GM21381 (cell line): Measurements from ENCODE around the gene ANP32B.
"Not testable (repeated sequence)": the region's sequence is repeated elsewhere in the genome, so short reads cannot be mapped to it uniquely, and the experiment has no call there.

Source experiments
- ATAC-seq: cut with Tn5 transposase; IDR thresholded peaks from one replicate; pipeline ENCODE4 v1.9.1; 2021; ENCODE audit warnings: mild to moderate bottlenecking, moderate library complexity; ENCODE audit not compliant: unreplicated experiment

Gene ANP32B

GRCh38 chr9:97982683-97983588 is at the start of gene ANP32B:
Gene ANP32B, plus strand, starts transcription at chr9:97983341. Its CDS starts 215 bp downstream, at chr9:97983556.
- peak; percentile 61 for ATAC-seq

- ATAC-seq: no peak
Measured at GRCh38 chr9:97934321-97935115, 48.6 kb upstream of the ANP32B start.

GRCh38 chr9:97935276-97935675 is 47.9 kb upstream of the ANP32B start:
- no peak for ATAC-seq

- no peak for ATAC-seq
Measured at GRCh38 chr9:97936998-97937397, 46.1 kb upstream of the ANP32B start.

GRCh38 chr9:97938081-97938644 is 45.0 kb upstream of the ANP32B start, which contains the start of gene HEMGN:
Gene HEMGN, minus strand, starts transcription at chr9:97938172. Its CDS starts 36 bp downstream, at chr9:97938136.
- peak; percentile 73 for ATAC-seq

GRCh38 chr9:97940233-97940632 is 42.9 kb upstream of the ANP32B start:
- ATAC-seq: no peak

- no peak for ATAC-seq
Measured at GRCh38 chr9:97940741-97941140, 42.4 kb upstream of the ANP32B start.

GRCh38 chr9:97941323-97941722 is 41.8 kb upstream of the ANP32B start:
- ATAC-seq: no peak

GRCh38 chr9:97943308-97943855 is 39.8 kb upstream of the ANP32B start:
- ATAC-seq: no peak

- no peak for ATAC-seq
Measured at GRCh38 chr9:97944612-97945011, 38.5 kb upstream of the ANP32B start.

- not testable (repeated sequence) for ATAC-seq
Measured at GRCh38 chr9:97945470-97945869, 37.7 kb upstream of the ANP32B start.

GRCh38 chr9:97947094-97947493 is 36.0 kb upstream of the ANP32B start:
- ATAC-seq: not testable (repeated sequence)

GRCh38 chr9:97950873-97951272 is 32.3 kb upstream of the ANP32B start:
- ATAC-seq: not testable (repeated sequence)

GRCh38 chr9:97954550-97954989 is 28.6 kb upstream of the ANP32B start:
- no peak for ATAC-seq

GRCh38 chr9:97956331-97956730 is 26.8 kb upstream of the ANP32B start:
- no peak for ATAC-seq

- ATAC-seq: no peak
Measured at GRCh38 chr9:97958812-97959511, 24.2 kb upstream of the ANP32B start.

GRCh38 chr9:97959585-97959984 is 23.6 kb upstream of the ANP32B start:
- no peak for ATAC-seq

- not testable (repeated sequence) for ATAC-seq
Measured at GRCh38 chr9:97960678-97961328, 22.3 kb upstream of the ANP32B start.

- no peak for ATAC-seq
Measured at GRCh38 chr9:97961361-97961760, 21.8 kb upstream of the ANP32B start.

- ATAC-seq: no peak
Measured at GRCh38 chr9:97962136-97962535, 21.0 kb upstream of the ANP32B start.
